CD4-positive, alpha-beta T cell treated with Interleukin-4 for 1 hour (primary cell): ENCODE results near the gene MAST3.

Experiments used
- DNase-seq, 2 donors: peaks; one replicate each; pipeline ENCODE4 v3.0.0-alpha.2; 2020 to 2022

Gene MAST3

DNA sequence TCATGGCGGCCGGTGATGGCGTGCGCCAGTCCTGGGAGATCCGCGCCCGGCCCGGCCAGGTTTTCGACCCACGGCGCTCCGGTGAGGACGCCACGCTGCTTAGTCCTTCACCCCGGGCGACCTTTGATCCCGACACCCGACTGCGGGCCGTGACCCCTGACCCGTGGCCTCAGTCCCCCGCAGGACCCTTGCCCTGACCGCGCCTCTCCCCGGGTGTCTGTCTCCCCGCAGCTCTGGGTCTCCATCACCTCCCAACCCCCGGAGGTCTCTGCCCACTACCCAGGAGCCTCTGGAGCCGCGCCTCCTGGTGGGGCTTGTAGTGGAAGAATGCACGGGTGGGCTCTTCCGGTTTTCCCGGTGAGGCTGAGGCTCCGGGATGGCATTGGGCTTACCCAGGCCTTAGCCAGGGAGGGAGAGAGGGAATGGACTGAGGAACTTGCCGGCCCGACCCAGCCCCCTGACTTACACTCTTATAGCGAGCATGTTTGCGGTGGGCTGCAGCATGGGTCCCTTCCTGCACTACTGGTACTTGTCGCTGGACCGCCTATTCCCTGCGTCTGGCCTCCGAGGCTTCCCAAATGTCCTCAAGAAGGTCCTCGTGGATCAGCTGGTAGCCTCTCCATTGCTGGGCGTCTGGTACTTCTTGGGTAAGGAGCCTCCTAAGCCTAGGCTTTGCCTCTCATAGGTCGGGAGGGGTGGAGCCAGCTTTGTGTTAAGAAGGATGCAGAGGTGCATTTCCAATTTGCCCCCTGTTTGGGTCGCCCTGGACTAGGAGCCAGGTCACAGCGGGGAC, 96.0 kb downstream of the MAST3 start:
- no peak for DNase-seq

DNA sequence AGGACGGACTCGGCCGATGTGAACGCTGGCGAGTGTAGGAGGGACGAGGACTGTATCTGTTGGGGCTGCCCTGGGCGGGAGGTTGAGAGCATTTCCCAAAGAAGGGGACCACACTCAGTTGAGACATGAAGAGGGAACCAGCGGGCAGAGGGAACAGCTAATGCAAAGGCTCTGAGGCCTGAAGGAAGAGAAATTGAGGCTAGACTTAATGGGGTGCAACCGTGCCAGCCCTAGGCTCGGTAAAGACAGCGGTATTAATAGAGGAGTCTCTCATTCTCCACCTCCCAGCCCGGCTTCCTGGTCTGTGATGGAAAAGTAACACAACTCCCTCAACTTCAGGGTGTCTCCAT, 96.6 kb downstream of the MAST3 start:
- no peak for DNase-seq

DNA sequence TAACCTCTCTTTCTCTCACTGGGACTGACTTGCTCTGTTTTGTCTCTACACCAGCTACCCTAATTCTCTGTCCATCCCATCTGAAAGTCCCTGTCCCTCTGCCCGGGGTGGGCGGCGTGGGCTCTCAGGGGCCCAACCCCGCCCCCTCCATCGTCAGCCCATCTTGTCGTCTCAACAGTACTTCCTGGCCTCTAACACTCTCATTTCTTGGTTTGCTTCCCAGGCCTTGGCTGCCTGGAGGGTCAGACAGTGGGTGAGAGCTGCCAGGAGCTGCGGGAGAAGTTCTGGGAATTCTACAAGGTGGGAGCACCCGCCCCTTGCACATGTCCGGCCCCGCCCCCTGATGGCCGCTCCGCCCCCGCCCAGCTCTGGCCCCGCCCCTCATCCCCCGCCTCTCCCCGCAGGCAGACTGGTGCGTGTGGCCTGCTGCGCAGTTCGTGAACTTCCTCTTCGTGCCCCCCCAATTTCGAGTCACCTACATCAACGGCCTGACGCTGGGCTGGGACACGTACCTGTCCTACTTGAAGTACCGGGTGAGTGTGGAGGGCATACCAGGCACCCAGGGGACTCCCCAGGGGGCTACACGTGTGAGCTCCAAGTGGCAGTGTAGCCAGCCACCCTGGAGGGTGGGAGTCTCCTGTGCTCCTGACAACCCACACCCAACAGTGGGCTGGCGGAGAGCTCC, 97.1 kb downstream of the MAST3 start:
- peak; percentile 44 to 68 for DNase-seq

DNA sequence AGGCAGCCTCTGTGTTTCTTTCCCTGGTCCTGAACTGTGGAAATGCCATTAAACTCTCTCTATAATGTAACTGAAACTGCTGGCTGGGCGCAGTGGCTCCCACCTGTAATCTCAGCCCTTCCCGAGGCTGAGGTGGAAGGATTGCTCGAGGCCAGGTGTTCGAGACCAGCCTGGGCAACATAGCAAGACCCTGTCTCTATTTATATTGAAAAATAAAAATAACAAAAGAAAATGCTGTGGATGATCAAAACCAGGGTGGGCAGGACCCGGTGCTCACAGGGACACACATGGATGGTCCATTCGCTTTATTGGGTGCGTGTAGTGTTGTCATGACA, 98.9 kb downstream of the MAST3 start:
- DNase-seq: no peak

DNA sequence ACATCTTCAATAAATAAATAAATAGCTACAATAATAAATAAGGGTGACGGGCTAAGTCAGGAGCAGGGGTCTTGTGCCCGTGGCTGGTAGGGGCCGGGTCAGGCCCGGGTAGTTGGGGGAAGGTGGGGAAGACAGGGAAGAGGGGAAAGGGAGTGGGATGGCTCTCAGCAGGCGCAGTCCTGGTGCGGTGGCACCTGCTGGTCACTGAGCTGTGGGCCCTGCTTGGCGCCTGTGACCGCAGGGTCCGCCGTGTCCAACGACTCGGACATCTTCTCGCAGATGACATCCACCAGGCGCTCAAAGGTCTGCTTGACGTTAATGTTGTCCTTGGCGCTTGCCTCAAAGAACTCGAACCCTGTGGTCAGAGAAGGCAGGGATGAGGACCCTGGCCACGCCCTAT, 99.7 kb downstream of the MAST3 start:
- DNase-seq: no peak

DNA sequence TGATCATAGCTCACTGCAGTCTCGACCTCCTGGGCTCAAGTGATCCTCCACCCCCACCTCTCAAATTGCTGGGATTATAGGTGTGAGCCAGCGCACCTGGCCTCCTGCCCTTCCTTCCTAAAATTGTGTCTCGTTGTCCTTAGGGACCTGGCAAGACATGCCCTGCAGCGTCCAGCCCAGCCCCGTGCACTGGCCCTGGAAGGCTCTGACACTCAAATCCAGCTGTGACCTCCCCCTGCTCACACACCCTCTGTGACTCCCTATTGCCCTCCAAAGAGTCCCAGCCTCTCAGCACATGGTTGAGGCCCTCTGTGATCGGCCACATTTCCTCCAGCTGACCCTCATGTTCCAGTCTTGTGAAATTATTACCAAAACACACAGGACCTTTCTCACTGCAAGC, 100.4 kb downstream of the MAST3 start:
- DNase-seq: no peak

DNA sequence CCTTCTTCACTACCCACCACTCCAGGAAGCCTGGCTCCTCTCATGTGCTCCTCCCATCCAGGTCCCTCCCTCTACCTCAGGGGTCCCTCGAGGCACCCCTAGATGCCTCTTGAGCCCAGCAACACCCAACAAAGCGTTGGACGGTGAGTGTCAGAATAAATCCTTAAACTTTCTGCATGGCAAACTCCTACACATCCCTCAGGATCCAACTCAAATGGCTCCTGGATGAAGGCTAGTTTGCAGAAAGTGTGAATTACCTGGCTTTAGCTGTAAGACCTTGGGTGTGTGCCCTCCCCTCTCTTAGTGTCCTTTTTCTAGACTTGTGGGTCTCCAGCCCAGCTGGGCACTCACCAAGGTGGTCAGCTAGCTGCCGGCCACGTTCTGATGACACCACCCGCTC, 100.8 kb downstream of the MAST3 start:
- no peak for DNase-seq
